KOPT-K1 (cell line): ENCODE results near the gene GRSF1.
"Not testable (repeated sequence)": the region's sequence is repeated elsewhere in the genome, so short reads cannot be mapped to it uniquely, and the experiment has no call there.

Experiments
- H3K27ac ChIP-seq: fragments of 200-600 bp; sonication (generic); 2 replicates; pipeline ENCODE4 v1.5.1; 2016; ENCODE audit warnings: antibody characterized with exemption, mild to moderate bottlenecking, low read depth, low read length; ENCODE audit not compliant: poor library complexity, severe bottlenecking
- H3K36me3 ChIP-seq: fragments of 200-600 bp; sonication (generic); 2 replicates; pipeline ENCODE4 v1.5.1; 2017; ENCODE audit warnings: antibody characterized with exemption, mild to moderate bottlenecking, low read length, moderate library complexity; ENCODE audit not compliant: insufficient read depth
- H3K9me3 ChIP-seq: fragments of 200-600 bp; sonication (generic); 2 replicates; pipeline ENCODE4 v1.5.1; 2017; ENCODE audit warnings: antibody characterized with exemption, low read length, mild to moderate bottlenecking; ENCODE audit not compliant: insufficient read depth, poor library complexity, severe bottlenecking

The GRSF1 gene

GRCh38 chr4:70841211-70841610, 1.5 kb upstream of the GRSF1 start:
- Histone ChIP-seq H3K36me3 (peaks cover 10% of the 10 kb centered on the region), H3K9me3 (no peaks in the 10 kb centered on the region), H3K27ac (no peak overlapping the region)

GRCh38 chr4:70840631-70841030, 941 bp upstream of the GRSF1 start:
- H3K9me3 ChIP-seq, H3K27ac ChIP-seq: not testable (repeated sequence)
- H3K36me3 ChIP-seq: peaks cover 16% of the 10 kb centered on the region

- peaks cover 21% of the 10 kb centered on the region for H3K36me3 ChIP-seq
- H3K9me3 ChIP-seq, H3K27ac ChIP-seq: not testable (repeated sequence)
These were observed 447 bp upstream of the GRSF1 start for GRCh38 chr4:70840137-70840536.

DNA sequence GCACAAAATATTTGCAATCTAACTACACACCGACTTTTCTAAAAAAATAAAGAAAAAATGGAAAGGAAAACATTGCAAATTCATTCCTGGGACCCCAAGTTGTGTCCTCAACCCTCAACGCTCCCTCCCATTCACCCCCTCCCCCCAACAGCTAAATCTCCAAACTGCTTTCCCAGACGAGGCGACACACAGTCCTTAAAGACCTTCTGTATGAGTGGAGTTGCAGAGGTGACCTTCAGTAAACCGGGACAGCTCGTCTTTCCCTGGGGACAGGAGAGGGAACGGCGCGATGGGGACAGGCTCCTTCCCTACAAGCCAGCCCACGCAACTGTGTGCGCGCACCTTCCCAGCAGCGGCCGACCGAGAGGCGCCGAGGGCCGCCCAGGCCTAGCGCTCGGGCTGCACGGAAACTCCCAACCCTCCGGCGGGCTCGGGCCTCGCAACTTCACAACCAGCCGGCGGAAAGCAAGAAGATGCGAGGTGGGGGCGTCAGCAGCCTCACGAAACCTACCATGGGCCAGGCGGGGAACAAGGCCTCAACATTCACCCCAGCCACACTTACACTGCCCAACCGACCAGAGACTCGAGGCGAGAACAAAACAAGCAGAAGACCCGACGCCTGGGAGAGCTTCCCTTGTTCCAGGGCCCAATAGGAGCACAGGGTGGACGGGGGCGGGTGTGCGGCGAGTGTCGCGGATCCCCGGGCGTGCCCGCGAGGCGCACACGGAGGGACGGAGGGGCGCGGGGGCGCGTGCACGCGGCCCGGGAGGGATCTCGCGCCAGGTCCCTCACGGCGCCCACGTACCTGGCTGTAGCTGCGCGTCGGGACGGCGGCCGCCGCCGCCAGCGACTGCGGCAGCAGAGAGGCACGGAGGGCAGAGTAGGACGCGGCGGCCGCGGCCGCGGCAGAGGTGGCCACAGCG, 763 bp downstream of the GRSF1 start:
- H3K9me3 ChIP-seq: no peaks in the 10 kb centered on the region
- peak overlapping the region; percentile 91 for H3K27ac ChIP-seq
- peaks cover 33% of the 10 kb centered on the region for H3K36me3 ChIP-seq

- Histone ChIP-seq H3K9me3 (no peaks in the 10 kb centered on the region), H3K36me3 (peaks cover 40% of the 10 kb centered on the region), H3K27ac (peak overlapping the region; percentile 91)
These were observed 1.5 kb downstream of the GRSF1 start for GRCh38 chr4:70838204-70838603.

DNA sequence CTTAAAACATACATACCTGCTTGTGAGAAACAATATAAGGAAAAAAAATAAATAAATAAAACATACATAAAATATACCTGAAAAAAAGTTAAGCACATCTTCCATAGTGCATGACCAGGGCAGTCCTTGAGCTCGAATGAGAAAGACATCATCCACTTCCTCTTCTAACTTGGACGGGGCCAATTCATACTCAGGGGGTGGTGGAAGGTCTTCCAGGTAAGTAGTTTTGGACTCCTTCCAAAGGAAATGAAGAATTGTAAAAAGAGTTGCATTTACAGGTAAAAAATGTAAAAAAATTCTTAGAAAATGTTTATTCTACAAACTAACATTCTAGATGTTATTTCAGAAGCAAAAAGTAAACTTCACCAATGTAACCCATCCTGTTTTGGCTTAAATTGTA, 3.6 kb downstream of the GRSF1 start:
- no peak overlapping the region for H3K27ac ChIP-seq
- no peaks in the 10 kb centered on the region for H3K9me3 ChIP-seq
- H3K36me3 ChIP-seq: peaks cover 62% of the 10 kb centered on the region

- no peak overlapping the region for H3K27ac ChIP-seq
- H3K9me3 ChIP-seq: no peaks in the 10 kb centered on the region
- peaks cover 86% of the 10 kb centered on the region for H3K36me3 ChIP-seq
These were observed 6.0 kb downstream of the GRSF1 start for GRCh38 chr4:70833675-70834074.

GRCh38 chr4:70831293-70831692, 8.4 kb downstream of the GRSF1 start:
- no peaks in the 10 kb centered on the region for H3K9me3 ChIP-seq
- H3K27ac ChIP-seq: no peak overlapping the region
- peaks cover 100% of the 10 kb centered on the region for H3K36me3 ChIP-seq

DNA sequence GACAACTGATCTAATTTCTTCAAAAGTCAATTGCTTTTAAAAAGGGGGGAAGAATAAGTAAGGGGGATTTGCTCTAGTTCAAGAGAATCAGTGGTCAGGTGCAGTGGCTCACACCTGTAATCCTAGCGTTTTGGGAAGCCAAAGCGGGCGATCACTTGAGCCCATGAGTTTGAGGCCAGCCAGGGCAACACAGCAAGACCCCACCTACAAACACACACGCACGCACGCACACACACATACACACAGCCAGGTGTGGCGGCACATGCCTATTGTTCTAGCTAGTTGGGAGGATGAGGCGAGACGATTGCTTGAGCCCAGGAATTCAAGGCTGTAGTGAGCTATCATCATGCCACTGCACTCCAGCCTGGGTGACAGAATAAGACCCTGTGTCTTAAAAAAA, 9.6 kb downstream of the GRSF1 start:
- Histone ChIP-seq H3K27ac (no peak overlapping the region), H3K36me3 (peaks cover 100% of the 10 kb centered on the region), H3K9me3 (no peaks in the 10 kb centered on the region)

- H3K9me3 ChIP-seq: no peaks in the 10 kb centered on the region
- peaks cover 100% of the 10 kb centered on the region for H3K36me3 ChIP-seq
- no peak overlapping the region for H3K27ac ChIP-seq
These were observed 10.2 kb downstream of the GRSF1 start for GRCh38 chr4:70829492-70829891.

GRCh38 chr4:70829015-70829414, 10.7 kb downstream of the GRSF1 start:
- Histone ChIP-seq H3K36me3 (peaks cover 100% of the 10 kb centered on the region), H3K27ac (no peak overlapping the region), H3K9me3 (no peaks in the 10 kb centered on the region)

GRCh38 chr4:70818921-70819320, 20.8 kb downstream of the GRSF1 start:
- Histone ChIP-seq H3K27ac (no peak overlapping the region), H3K36me3 (peaks cover 90% of the 10 kb centered on the region), H3K9me3 (no peaks in the 10 kb centered on the region)

GRCh38 chr4:70818173-70818855, 21.4 kb downstream of the GRSF1 start:
- H3K9me3 ChIP-seq: no peaks in the 10 kb centered on the region
- peaks cover 88% of the 10 kb centered on the region for H3K36me3 ChIP-seq
- H3K27ac ChIP-seq: no peak overlapping the region

- Histone ChIP-seq H3K27ac (no peak overlapping the region), H3K36me3 (peaks cover 76% of the 10 kb centered on the region), H3K9me3 (no peaks in the 10 kb centered on the region)
These were observed 22.8 kb downstream of the GRSF1 start for GRCh38 chr4:70816894-70817293.

GRCh38 chr4:70815370-70815769, 24.3 kb downstream of the GRSF1 start:
- no peak overlapping the region for H3K27ac ChIP-seq
- H3K9me3 ChIP-seq: no peaks in the 10 kb centered on the region
- peaks cover 61% of the 10 kb centered on the region for H3K36me3 ChIP-seq
